Right lobe of liver (tissue), 6 donors: ENCODE data around the gene SUCLG1. TPM values are rescaled to one million over a fixed set of nuclear protein-coding genes. Genes with fewer than 3 reads are reported as not detected.

Source experiments
- ATAC-seq, 4 donors: fragments of 200-7000 bp; cut with Tn5 transposase; one replicate each; pipeline ENCODE4 v1.9.1; 2020; ENCODE audit warnings: mild to moderate bottlenecking in 4 of 4, moderate library complexity in 4 of 4
- DNase-seq, 3 donors: peaks; one replicate each; pipeline ENCODE4 v3.0.0-alpha.2; 2020
- H3K27ac ChIP-seq, 3 donors: fragments of 200-600 bp; one replicate each; pipeline ENCODE4 v1.8.0; 2022
- H3K27me3 ChIP-seq, 2 donors: fragments of 200-600 bp; one replicate each; pipeline ENCODE4 v1.8.0; 2022
- H3K36me3 ChIP-seq, 4 donors: fragments of 200-600 bp; sonication (generic) in 1 of 4; one replicate each; pipeline versions ENCODE4 v1.5.1 to v1.8.0; 2017 to 2022; ENCODE audit warnings: control low read depth in 1 of 4
- H3K4me1 ChIP-seq, 4 donors: fragments of 200-600 bp; sonication (generic) in 1 of 4; one replicate each; pipeline versions ENCODE4 v1.5.1 to v1.8.0; 2017 to 2022; ENCODE audit warnings: control low read depth in 1 of 4
- H3K4me3 ChIP-seq, 3 donors: fragments of 200-600 bp; one replicate each; pipeline ENCODE4 v1.8.0; 2022
- H3K9me3 ChIP-seq, 4 donors: fragments of 200-600 bp; sonication (generic) in 1 of 4; one replicate each; pipeline versions ENCODE4 v1.5.1 to v1.8.0; 2017 to 2022; ENCODE audit warnings: control low read depth in 1 of 4
- POLR2A ChIP-seq: fragments of 450-650 bp; IDR thresholded peaks from one replicate; pipeline ENCODE4 v1.6.1; 2017; ENCODE audit warnings: antibody characterized with exemption, mild to moderate bottlenecking
- WGBS: methylation state at CpG from one replicate; pipeline ENCODE4 v1.1.6; 2018; ENCODE audit warnings: low coverage, low lambda C conversion rate; ENCODE audit not compliant: insufficient coverage; ENCODE audit errors: missing lambda C conversion rate; 5-methylcytosine and 5-hydroxymethylcytosine counted together
- intact Hi-C, 2 donors: fragments of 100-400 bp; cut with DNase I; formaldehyde crosslinking; loops; one replicate each; pipeline versions ENCODE4 v1.11.2 to v1.14.1; 2022
- total RNA-seq, 6 experiments: library from RNA; depleted of rRNA in 2 of 6; stranded (reverse); fragments of >200 nt in 2 of 6; fragmentation: NEBNext Ultra II Directional in 3 of 6; extraction: Animal tissue kit (Norgen Biotek cat#: 25700) in 3 of 6; gene quantifications; one replicate each; pipeline versions ENCODE4 v1.1.0 to v1.2.4, GENCODE V29; 2016 to 2023
- TF ChIP-seq, protein P1 (sequence below), 4 donors: fragments of 200-600 bp in 3 of 4; fragments of 450-650 bp in 1 of 4; IDR thresholded peaks; one replicate each; pipeline versions ENCODE4 v1.5.1 to v1.8.0; 2016 to 2022; ENCODE audit warnings: antibody characterized with exemption in 4 of 4, mild to moderate bottlenecking in 2 of 4
- donor health status: DM: no; HTN: yes; CAD: no.
- donor health status: DM: no; HTN: no; CAD: no.
- donor health status: DM: no; HTN: no; CAD: no.
- donor health status: DM: no; HTN: yes; CAD: no.
- donor health status: DM: no; HTN: yes; CAD: no.

The SUCLG1 gene
- total RNA-seq, 6 experiments from 2014 or later: 73.4 to 86.7 (median 82.8) TPM

DNA sequence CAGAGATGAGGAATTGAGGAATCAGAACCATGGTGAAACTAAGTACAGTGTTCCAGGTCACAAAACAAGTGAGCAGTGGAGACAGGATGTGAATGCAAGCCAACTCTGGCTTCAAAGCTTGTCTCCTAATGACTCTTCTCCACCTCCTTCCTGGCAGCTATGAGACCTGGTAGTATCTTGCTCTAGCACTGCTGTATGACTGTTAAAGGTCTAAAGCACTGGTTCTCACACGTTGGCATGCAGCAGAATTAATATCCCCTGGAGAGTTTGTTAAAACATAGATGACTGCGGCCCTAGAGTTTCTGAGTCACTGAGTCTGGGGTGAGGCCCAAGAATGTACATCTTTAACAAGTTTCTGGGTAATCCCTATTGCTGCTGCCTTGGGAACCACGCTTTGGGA lies 63.3 kb downstream of the SUCLG1 start:
- DNase-seq (no peak), ATAC-seq (no peak)
- no peaks in the 10 kb centered on the region for H3K27me3 ChIP-seq
- WGBS: 45% methylated on average over 3 of the region's 3 CpGs
- no peak overlapping the region for H3K27ac ChIP-seq
- no peaks in the 10 kb centered on the region for H3K9me3 ChIP-seq
- no peak overlapping the region for H3K4me3 ChIP-seq
- no peaks in the 10 kb centered on the region for H3K36me3 ChIP-seq
- TF ChIP-seq, protein P1, sequence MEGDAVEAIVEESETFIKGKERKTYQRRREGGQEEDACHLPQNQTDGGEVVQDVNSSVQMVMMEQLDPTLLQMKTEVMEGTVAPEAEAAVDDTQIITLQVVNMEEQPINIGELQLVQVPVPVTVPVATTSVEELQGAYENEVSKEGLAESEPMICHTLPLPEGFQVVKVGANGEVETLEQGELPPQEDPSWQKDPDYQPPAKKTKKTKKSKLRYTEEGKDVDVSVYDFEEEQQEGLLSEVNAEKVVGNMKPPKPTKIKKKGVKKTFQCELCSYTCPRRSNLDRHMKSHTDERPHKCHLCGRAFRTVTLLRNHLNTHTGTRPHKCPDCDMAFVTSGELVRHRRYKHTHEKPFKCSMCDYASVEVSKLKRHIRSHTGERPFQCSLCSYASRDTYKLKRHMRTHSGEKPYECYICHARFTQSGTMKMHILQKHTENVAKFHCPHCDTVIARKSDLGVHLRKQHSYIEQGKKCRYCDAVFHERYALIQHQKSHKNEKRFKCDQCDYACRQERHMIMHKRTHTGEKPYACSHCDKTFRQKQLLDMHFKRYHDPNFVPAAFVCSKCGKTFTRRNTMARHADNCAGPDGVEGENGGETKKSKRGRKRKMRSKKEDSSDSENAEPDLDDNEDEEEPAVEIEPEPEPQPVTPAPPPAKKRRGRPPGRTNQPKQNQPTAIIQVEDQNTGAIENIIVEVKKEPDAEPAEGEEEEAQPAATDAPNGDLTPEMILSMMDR (IDR thresholded peaks at IDR 0.05): no peak
- no peak for TF ChIP-seq POLR2A
- intact Hi-C loops: no loop called here
- no peaks in the 10 kb centered on the region for H3K4me1 ChIP-seq

DNA sequence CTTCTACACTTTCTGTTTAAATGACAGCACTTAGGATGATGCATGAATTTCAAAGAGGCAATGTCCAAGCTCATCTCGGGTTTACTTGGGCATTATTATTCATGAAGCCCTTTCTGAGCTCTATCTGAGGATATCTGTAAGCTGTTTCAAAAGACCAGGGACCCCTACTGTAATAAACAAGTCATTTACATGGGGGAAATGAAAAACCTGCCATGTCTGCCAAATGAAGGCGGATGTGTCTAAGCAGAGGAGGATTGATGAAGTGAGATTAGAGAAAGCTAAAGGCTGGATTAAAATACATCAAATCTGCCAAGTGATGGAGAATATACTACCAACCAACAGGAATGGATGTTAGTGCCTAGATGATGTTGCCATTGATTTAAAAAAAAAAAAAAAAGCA lies 64.5 kb downstream of the SUCLG1 start:
- no peaks in the 10 kb centered on the region for H3K36me3 ChIP-seq
- TF ChIP-seq POLR2A: no peak
- TF ChIP-seq, protein P1 (IDR thresholded peaks at IDR 0.05): no peak
- DNase-seq (no peak), ATAC-seq (no peak)
- no peaks in the 10 kb centered on the region for H3K9me3 ChIP-seq
- H3K27ac ChIP-seq: no peak overlapping the region
- no peaks in the 10 kb centered on the region for H3K27me3 ChIP-seq
- intact Hi-C loops: no loop called here
- H3K4me3 ChIP-seq: no peak overlapping the region
- 60% methylated on average over 2 of the region's 2 CpGs for WGBS
- H3K4me1 ChIP-seq: no peaks in the 10 kb centered on the region

DNA sequence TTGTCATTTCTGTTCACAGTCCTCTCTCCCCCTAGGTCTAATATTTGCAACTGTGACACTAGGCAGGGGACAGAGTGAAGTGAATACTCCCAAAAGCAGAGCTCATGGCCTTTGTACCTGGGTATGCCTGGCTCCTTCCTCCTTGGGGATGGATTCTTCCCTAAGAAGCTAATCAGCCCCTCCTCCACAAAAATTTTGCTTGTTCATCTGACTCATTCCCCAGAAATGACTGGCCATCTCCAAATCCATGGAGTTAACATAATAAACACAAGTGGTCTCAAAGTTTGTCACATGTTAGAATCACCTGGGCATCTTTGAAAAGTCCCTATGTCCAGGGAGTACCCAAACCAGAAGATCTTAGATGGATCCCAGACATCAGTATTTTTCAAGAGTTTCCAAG lies 65.3 kb downstream of the SUCLG1 start:
- intact Hi-C loops: no loop called here
- Histone ChIP-seq H3K9me3 (no peaks in the 10 kb centered on the region), H3K4me1 (no peaks in the 10 kb centered on the region), H3K36me3 (no peaks in the 10 kb centered on the region), H3K27ac (no peak overlapping the region), H3K27me3 (no peaks in the 10 kb centered on the region), H3K4me3 (no peak overlapping the region)
- TF ChIP-seq, protein P1 (IDR thresholded peaks at IDR 0.05): no peak
- no peak for TF ChIP-seq POLR2A
- ATAC-seq: no peak
- DNase-seq: no peak

DNA sequence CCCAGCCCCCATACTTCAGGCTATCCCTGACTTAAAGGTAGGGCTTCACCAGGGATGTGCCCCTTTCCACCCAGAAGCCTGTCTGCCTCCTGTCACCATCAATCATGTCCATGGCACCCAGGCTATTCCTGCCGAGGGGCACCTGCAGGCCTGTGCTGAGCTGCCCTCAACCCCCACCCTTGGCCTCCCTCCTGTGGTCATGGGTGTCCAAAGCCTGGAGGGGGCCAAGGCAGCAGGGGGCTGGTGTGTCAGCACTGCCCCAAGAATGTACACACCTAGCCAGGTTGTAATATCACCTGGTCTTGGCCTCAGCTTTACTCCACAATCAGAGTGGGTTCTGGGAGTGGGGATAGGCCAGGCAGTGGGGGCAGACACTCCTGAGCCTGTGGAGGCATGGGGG lies 69.3 kb downstream of the SUCLG1 start:
- Histone ChIP-seq H3K27ac (no peak overlapping the region), H3K27me3 (no peaks in the 10 kb centered on the region), H3K4me3 (no peak overlapping the region), H3K36me3 (no peaks in the 10 kb centered on the region), H3K9me3 (no peaks in the 10 kb centered on the region), H3K4me1 (no peaks in the 10 kb centered on the region)
- no peak for TF ChIP-seq POLR2A
- TF ChIP-seq, protein P1 (IDR thresholded peaks at IDR 0.05): no peak
- intact Hi-C loops: no loop called here
- whole genome bisulfite sequencing: no CpG with 5 or more reads among the region's 1 CpG
- no peak for DNase-seq
- ATAC-seq: no peak

DNA sequence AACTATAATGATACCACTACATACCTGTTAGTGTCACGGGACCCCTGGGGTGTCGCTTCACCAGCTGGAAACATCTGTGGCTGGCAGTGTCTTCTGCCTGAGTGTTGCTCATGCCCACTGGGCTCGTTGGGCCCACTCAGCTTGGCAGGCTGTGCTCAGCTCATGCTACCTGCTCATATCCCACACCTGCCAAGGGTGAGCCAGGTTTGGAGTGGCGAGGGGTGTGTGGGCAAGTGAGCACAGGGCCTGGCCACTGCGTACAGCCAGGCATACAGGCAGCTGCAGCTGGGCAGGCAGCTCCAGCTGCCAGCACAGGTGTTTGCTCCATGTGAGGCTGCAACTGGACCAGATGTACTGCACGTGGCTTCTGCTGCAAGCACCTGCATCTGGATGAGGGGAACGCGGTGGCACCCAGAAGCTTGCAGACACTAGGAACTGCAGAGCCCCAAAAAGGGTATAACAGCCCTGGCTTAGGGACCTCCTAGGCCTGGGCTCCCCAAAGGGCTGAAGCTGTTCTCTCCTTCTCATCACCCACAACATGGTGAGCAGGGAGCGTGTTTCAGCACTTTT lies 70.1 kb downstream of the SUCLG1 start:
- ATAC-seq (no peak), DNase-seq (no peak)
- H3K4me3 ChIP-seq: no peak overlapping the region
- no peaks in the 10 kb centered on the region for H3K9me3 ChIP-seq
- no peaks in the 10 kb centered on the region for H3K36me3 ChIP-seq
- no peaks in the 10 kb centered on the region for H3K27me3 ChIP-seq
- TF ChIP-seq, protein P1 (IDR thresholded peaks at IDR 0.05): no peak
- TF ChIP-seq POLR2A: no peak
- 85% methylated on average over 6 of the region's 9 CpGs for WGBS
- no peaks in the 10 kb centered on the region for H3K4me1 ChIP-seq
- H3K27ac ChIP-seq: no peak overlapping the region
- intact Hi-C loops: no loop called here
